NCI-H2196 (cell line): Measurements from ENCODE around the gene HTRA3.
A peak's percentile ranks its signal among the peaks of the same experiment; 100 is the strongest.

Source experiments
- DNase-seq: peaks from one replicate; lab custom pipeline; 2025; ENCODE audit not compliant: unreplicated experiment; lab: John Stamatoyannopoulos, UW

Gene HTRA3

GRCh38 chr4:8233672-8234484, 35.7 kb upstream of the HTRA3 start:
- no peak for DNase-seq

GRCh38 chr4:8234715-8235114, 34.8 kb upstream of the HTRA3 start:
- DNase-seq = no peak

GRCh38 chr4:8235224-8235623, 34.3 kb upstream of the HTRA3 start:
- no peak for DNase-seq

GRCh38 chr4:8235686-8236085, 33.9 kb upstream of the HTRA3 start:
- DNase-seq = no peak

- no peak for DNase-seq
Observed at GRCh38 chr4:8236106-8236919, 33.2 kb upstream of the HTRA3 start.

- no peak for DNase-seq
Observed at GRCh38 chr4:8236920-8237195, 32.7 kb upstream of the HTRA3 start.

GRCh38 chr4:8237256-8237989, 32.1 kb upstream of the HTRA3 start:
- no peak for DNase-seq

- DNase-seq = peak; percentile 21
Observed at GRCh38 chr4:8238036-8238511, 31.5 kb upstream of the HTRA3 start.

- no peak for DNase-seq
Observed at GRCh38 chr4:8238515-8239053, 31.0 kb upstream of the HTRA3 start.

GRCh38 chr4:8239226-8239625, 30.3 kb upstream of the HTRA3 start:
- no peak for DNase-seq

GRCh38 chr4:8239661-8240060, 29.9 kb upstream of the HTRA3 start:
- no peak for DNase-seq

- no peak for DNase-seq
Observed at GRCh38 chr4:8240211-8241041, 29.1 kb upstream of the HTRA3 start.

- no peak for DNase-seq
Observed at GRCh38 chr4:8241211-8241779, 28.3 kb upstream of the HTRA3 start.

- DNase-seq = peak; percentile 74
Observed at GRCh38 chr4:8241895-8242696, 27.5 kb upstream of the HTRA3 start.

GRCh38 chr4:8242782-8243560, 26.6 kb upstream of the HTRA3 start:
- no peak for DNase-seq

GRCh38 chr4:8244001-8244757, 25.4 kb upstream of the HTRA3 start:
- DNase-seq = no peak

- no peak for DNase-seq
Observed at GRCh38 chr4:8244931-8245460, 24.6 kb upstream of the HTRA3 start.
